COLO668 (cell line): ENCODE results near the gene AXIN1.
"Not testable (repeated sequence)": the region's sequence is repeated elsewhere in the genome, so short reads cannot be mapped to it uniquely, and the experiment has no call there.

ENCODE experiments used
- DNase-seq: peaks from one replicate; lab custom pipeline; 2025; ENCODE audit not compliant: unreplicated experiment; lab: John Stamatoyannopoulos, UW

The AXIN1 gene

GRCh38 chr16:381789-382717 lies 29.5 kb upstream of the AXIN1 start, which contains the start of gene PGAP6:
TSS of gene PGAP6 (minus strand) at chr16:381978. CDS start at chr16:381821, 157 bp downstream.
- peak; percentile 85 for DNase-seq

- DNase-seq: peak; percentile 70
These were observed 28.7 kb upstream of the AXIN1 start for GRCh38 chr16:381012-381788.

GRCh38 chr16:380762-381011 lies 28.2 kb upstream of the AXIN1 start:
- peak; percentile 41 for DNase-seq

GRCh38 chr16:379961-380761 lies 27.6 kb upstream of the AXIN1 start:
- DNase-seq: no peak

GRCh38 chr16:379183-379960 lies 26.8 kb upstream of the AXIN1 start:
- peak; percentile 94 for DNase-seq

- DNase-seq: no peak
These were observed 26.3 kb upstream of the AXIN1 start for GRCh38 chr16:378821-379182.

GRCh38 chr16:378113-378820 lies 25.7 kb upstream of the AXIN1 start:
- not testable (repeated sequence) for DNase-seq

- no peak for DNase-seq
These were observed 25.0 kb upstream of the AXIN1 start for GRCh38 chr16:377419-377951.

GRCh38 chr16:376817-377418 lies 24.4 kb upstream of the AXIN1 start:
- no peak for DNase-seq

GRCh38 chr16:375927-376816 lies 23.6 kb upstream of the AXIN1 start:
- DNase-seq: no peak

GRCh38 chr16:375212-375611 lies 22.7 kb upstream of the AXIN1 start:
- no peak for DNase-seq

GRCh38 chr16:374616-374926 lies 22.0 kb upstream of the AXIN1 start:
- DNase-seq: no peak

- no peak for DNase-seq
These were observed 21.5 kb upstream of the AXIN1 start for GRCh38 chr16:373848-374615.

- DNase-seq: no peak
These were observed 20.6 kb upstream of the AXIN1 start for GRCh38 chr16:373020-373598.

GRCh38 chr16:372302-372983 lies 19.9 kb upstream of the AXIN1 start:
- DNase-seq: no peak

- DNase-seq: peak; percentile 95
These were observed 19.2 kb upstream of the AXIN1 start for GRCh38 chr16:371515-372301.
